ENCODE data around the gene PIP5KL1. TPM values are rescaled to one million over a fixed set of nuclear protein-coding genes. Genes with fewer than 3 reads are reported as not detected.

Gene PIP5KL1
- total RNA-seq, 1 experiment from 2014 or later: 3.9 TPM

DNA sequence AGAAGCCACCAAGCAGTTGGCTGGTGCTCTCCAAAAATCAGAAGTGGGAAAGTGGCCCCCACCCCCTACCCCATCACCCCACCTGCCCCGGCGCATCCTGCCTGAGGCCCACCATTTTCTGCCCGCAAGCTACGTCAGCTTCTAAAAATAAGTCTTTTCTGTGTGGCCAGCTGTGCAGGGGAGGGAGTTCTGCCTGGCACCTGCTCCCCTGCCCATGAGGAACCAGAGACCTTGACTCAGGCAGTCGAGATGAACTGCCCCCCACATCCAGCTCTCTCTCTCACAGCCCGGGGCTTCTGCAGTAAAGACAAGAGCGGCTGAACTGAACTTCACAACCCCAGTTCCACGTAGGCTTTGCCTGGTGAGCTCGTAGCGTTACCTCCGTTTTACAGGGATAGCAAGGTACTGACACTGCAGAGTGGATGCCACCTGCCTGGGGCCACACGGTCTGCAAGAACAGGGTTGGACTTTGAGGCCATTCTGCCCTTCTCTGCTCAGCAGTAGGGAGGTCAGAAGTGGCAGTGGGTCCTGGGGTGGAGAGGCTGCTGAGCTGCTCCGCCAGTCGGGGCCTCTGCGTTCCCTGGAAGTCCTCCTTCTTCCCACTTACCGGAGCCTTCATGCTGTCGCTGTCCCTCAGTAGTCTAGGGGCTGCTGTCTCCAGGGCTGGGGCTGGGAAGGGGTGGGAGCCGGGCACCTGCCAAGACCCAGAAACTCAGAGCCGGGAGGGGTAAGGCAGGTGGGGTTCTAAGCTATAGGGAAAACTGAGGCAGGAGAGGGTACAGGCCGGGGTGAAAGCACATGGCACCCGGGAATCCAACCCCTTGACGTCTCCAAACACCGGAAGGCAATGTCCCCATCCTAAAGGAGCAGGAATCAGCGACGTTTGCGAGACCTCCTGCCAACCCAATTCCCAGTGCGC lies 14.5 kb downstream of the PIP5KL1 start:
- intact Hi-C loops (cut with micrococcal nuclease; ENCODE audit: unreplicated experiment): loop anchor here (5.0 kb wide), 1 partner anchor 114 kb away; the partner anchor contains the start of gene FPGS
- Histone ChIP-seq H3K27me3 (replicated peaks; ENCODE audit: insufficient read depth, low read depth, low read length, poor library complexity) (no peaks in the 10 kb centered on the region), H3K27ac (ENCODE audit: low read depth, low read length, poor library complexity, severe bottlenecking) (no peak overlapping the region), H3K4me1 (ENCODE audit: insufficient read depth, low read length, poor library complexity, severe bottlenecking) (peaks cover 14% of the 10 kb centered on the region), H3K9me3 (ENCODE audit: low read depth, low read length, poor library complexity, severe bottlenecking) (no peaks in the 10 kb centered on the region), H3K36me3 (ENCODE audit: insufficient read depth, low read length, poor library complexity, severe bottlenecking) (no peaks in the 10 kb centered on the region), H3K4me3 (ENCODE audit: low read depth, low read length, poor library complexity, severe bottlenecking) (peak overlapping the region; percentile 74)
- ChIA-PET POLR2A (ENCODE audit: low non-redundant PET) (no interaction called here), CTCF (interaction anchor here (0.6 to 1.0 kb wide), 3 partner anchors 11 to 204 kb away, joined by 3 to 8 read pairs (median 5); partner anchors contain the start of gene TOR2A)
- TF ChIP-seq EZH2 (IDR thresholded peaks at IDR 0.05; ENCODE audit: borderline replicate concordance, low read depth, low read length, poor library complexity, severe bottlenecking) (no peak), CTCF (conservative IDR thresholded peaks at IDR 0.05; ENCODE audit: low read depth, low read length) (no peak)
- DNase-seq (ENCODE audit: low spot score): no peak
- BruUV-seq (replicated peaks): no TSS peak

DNA sequence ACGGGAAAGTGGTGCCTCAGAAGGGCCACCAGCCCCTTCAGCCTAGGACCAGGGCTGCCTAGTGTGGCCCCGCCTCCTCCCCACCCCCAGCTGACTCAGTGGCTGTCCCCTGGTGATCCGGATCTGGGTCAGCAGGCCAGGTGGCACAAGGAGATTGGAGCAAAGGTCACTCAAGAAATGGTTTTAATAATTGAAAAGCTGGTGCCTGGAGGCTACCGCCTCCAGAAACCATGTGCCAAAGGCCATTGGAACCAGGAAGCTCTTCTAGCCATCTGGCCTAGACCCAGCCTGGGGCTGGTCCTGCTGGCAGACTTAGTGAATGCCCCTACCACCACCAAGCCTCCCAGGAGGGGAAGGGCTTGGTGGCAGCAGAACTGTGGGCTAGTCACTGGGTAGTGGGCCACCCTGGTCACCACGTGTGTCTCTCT lies 15.2 kb downstream of the PIP5KL1 start:
- ChIA-PET CTCF (no interaction called here), POLR2A (ENCODE audit: low non-redundant PET) (no interaction called here)
- intact Hi-C loops (cut with micrococcal nuclease; ENCODE audit: unreplicated experiment): loop anchor here (5.0 kb wide), 1 partner anchor 113 kb away; the partner anchor contains the start of gene FPGS
- no peak for DNase-seq (ENCODE audit: low spot score)
- H3K36me3 ChIP-seq (ENCODE audit: insufficient read depth, low read length, poor library complexity, severe bottlenecking): no peaks in the 10 kb centered on the region
- no peaks in the 10 kb centered on the region for H3K27me3 ChIP-seq (replicated peaks; ENCODE audit: insufficient read depth, low read depth, low read length, poor library complexity)
- H3K27ac ChIP-seq (ENCODE audit: low read depth, low read length, poor library complexity, severe bottlenecking): no peak overlapping the region
- BruUV-seq (replicated peaks): no TSS peak
- no peaks in the 10 kb centered on the region for H3K9me3 ChIP-seq (ENCODE audit: low read depth, low read length, poor library complexity, severe bottlenecking)
- H3K4me3 ChIP-seq (ENCODE audit: low read depth, low read length, poor library complexity, severe bottlenecking): no peak overlapping the region
- H3K4me1 ChIP-seq (ENCODE audit: insufficient read depth, low read length, poor library complexity, severe bottlenecking): peaks cover 14% of the 10 kb centered on the region
- TF ChIP-seq EZH2 (IDR thresholded peaks at IDR 0.05; ENCODE audit: borderline replicate concordance, low read depth, low read length, poor library complexity, severe bottlenecking): no peak
- no peak for TF ChIP-seq CTCF (conservative IDR thresholded peaks at IDR 0.05; ENCODE audit: low read depth, low read length)

GRCh38 chr9:127913682-127914081 lies 16.9 kb downstream of the PIP5KL1 start:
- no peaks in the 10 kb centered on the region for H3K36me3 ChIP-seq (ENCODE audit: insufficient read depth, low read length, poor library complexity, severe bottlenecking)
- H3K4me1 ChIP-seq (ENCODE audit: insufficient read depth, low read length, poor library complexity, severe bottlenecking): peaks cover 14% of the 10 kb centered on the region
- no peak overlapping the region for H3K27ac ChIP-seq (ENCODE audit: low read depth, low read length, poor library complexity, severe bottlenecking)
- no peak for DNase-seq (ENCODE audit: low spot score)
- intact Hi-C loops (cut with micrococcal nuclease; ENCODE audit: unreplicated experiment): no loop called here
- ChIA-PET POLR2A (ENCODE audit: low non-redundant PET) (interaction anchor here (0.6 kb wide), 1 partner anchor 19 kb away, joined by 3 read pairs; no protein-coding TSS in a partner anchor), CTCF (no interaction called here)
- BruUV-seq (replicated peaks): no TSS peak
- no peak for TF ChIP-seq CTCF (conservative IDR thresholded peaks at IDR 0.05; ENCODE audit: low read depth, low read length)
- TF ChIP-seq EZH2 (IDR thresholded peaks at IDR 0.05; ENCODE audit: borderline replicate concordance, low read depth, low read length, poor library complexity, severe bottlenecking): no peak
- no peaks in the 10 kb centered on the region for H3K9me3 ChIP-seq (ENCODE audit: low read depth, low read length, poor library complexity, severe bottlenecking)
- H3K27me3 ChIP-seq (replicated peaks; ENCODE audit: insufficient read depth, low read depth, low read length, poor library complexity): no peaks in the 10 kb centered on the region
- H3K4me3 ChIP-seq (ENCODE audit: low read depth, low read length, poor library complexity, severe bottlenecking): no peak overlapping the region

Measured in A673 (cell line).